Measurements from ENCODE around the gene SIX4. TPM values are rescaled to one million over a fixed set of nuclear protein-coding genes. Genes with fewer than 3 reads are reported as not detected.

SIX4 gene
- total and polyA plus RNA-seq, 2 donors (not counting 1 experiment from before 2014, with no cell fraction given) = 9.1 to 18.3 TPM

GRCh38 chr14:60720962-60721325, 3.2 kb downstream of the SIX4 start:
- Histone ChIP-seq H3K27me3 (ENCODE audit: control insufficient read depth, insufficient read depth, low read length) (no peaks in the 10 kb centered on the region), H3K36me3 (ENCODE audit: control insufficient read depth, insufficient read depth, low read length) (peaks cover 2% of the 10 kb centered on the region), H2AFZ (ENCODE audit: low read length) (no peak overlapping the region), H3K4me3 (replicated peaks in 1 of 4; ENCODE audit: control extremely low read depth in 1 of 4, insufficient read depth in 1 of 4, low read depth in 3 of 4, low read length in 4 of 4) (peak overlapping the region; percentile 67 to 92 (median 80)), H4K20me1 (ENCODE audit: control insufficient read depth, extremely low read depth, insufficient read depth, low read length) (no peaks in the 10 kb centered on the region), H3K9me3 (ENCODE audit: control insufficient read depth, insufficient read depth, low read depth, low read length) (no peaks in the 10 kb centered on the region), H3K27ac (ENCODE audit: insufficient read depth, low read length) (no peak overlapping the region), H3K9ac (ENCODE audit: insufficient read depth, low read length) (no peak overlapping the region), H3K4me2 (ENCODE audit: extremely low read depth, insufficient read depth, low read length) (peak overlapping the region; percentile 70), H3K79me2 (ENCODE audit: control insufficient read depth, insufficient read depth, low read length) (peaks cover 33% of the 10 kb centered on the region), H3K4me1 (ENCODE audit: control insufficient read depth, extremely low read depth, insufficient read depth, low read length) (no peaks in the 10 kb centered on the region)
- TF ChIP-seq CTCF (conservative IDR thresholded peaks at IDR 0.05 in 1 of 2, IDR thresholded peaks at IDR 0.05 in 1 of 2; ENCODE audit: low read depth in 1 of 2, low read length in 2 of 2) = no peak
- no peak for TF ChIP-seq EZH2 (IDR thresholded peaks at IDR 0.05; ENCODE audit: low read length, missing control alignments)
- DNase-seq (ENCODE audit: low read depth in 2 of 2) = no peak

GRCh38 chr14:60720391-60720790, 3.8 kb downstream of the SIX4 start:
- no peak for DNase-seq (ENCODE audit: low read depth in 2 of 2)
- Histone ChIP-seq H3K36me3 (ENCODE audit: control insufficient read depth, insufficient read depth, low read length) (peaks cover 2% of the 10 kb centered on the region), H3K4me3 (replicated peaks in 1 of 4; ENCODE audit: control extremely low read depth in 1 of 4, insufficient read depth in 1 of 4, low read depth in 3 of 4, low read length in 4 of 4) (peak overlapping the region in 2 of 4 experiments; percentile 67 to 92), H3K9ac (ENCODE audit: insufficient read depth, low read length) (no peak overlapping the region), H4K20me1 (ENCODE audit: control insufficient read depth, extremely low read depth, insufficient read depth, low read length) (no peaks in the 10 kb centered on the region), H3K27me3 (ENCODE audit: control insufficient read depth, insufficient read depth, low read length) (no peaks in the 10 kb centered on the region), H3K27ac (ENCODE audit: insufficient read depth, low read length) (no peak overlapping the region), H2AFZ (ENCODE audit: low read length) (no peak overlapping the region), H3K9me3 (ENCODE audit: control insufficient read depth, insufficient read depth, low read depth, low read length) (no peaks in the 10 kb centered on the region), H3K4me2 (ENCODE audit: extremely low read depth, insufficient read depth, low read length) (no peak overlapping the region), H3K4me1 (ENCODE audit: control insufficient read depth, extremely low read depth, insufficient read depth, low read length) (no peaks in the 10 kb centered on the region), H3K79me2 (ENCODE audit: control insufficient read depth, insufficient read depth, low read length) (peaks cover 33% of the 10 kb centered on the region)
- no peak for TF ChIP-seq EZH2 (IDR thresholded peaks at IDR 0.05; ENCODE audit: low read length, missing control alignments)
- no peak for TF ChIP-seq CTCF (conservative IDR thresholded peaks at IDR 0.05 in 1 of 2, IDR thresholded peaks at IDR 0.05 in 1 of 2; ENCODE audit: low read depth in 1 of 2, low read length in 2 of 2)

- no peak overlapping the region for H3K4me2 ChIP-seq (ENCODE audit: extremely low read depth, insufficient read depth, low read length)
- H3K27me3 ChIP-seq (ENCODE audit: control insufficient read depth, insufficient read depth, low read length) = no peaks in the 10 kb centered on the region
- H3K4me1 ChIP-seq (ENCODE audit: control insufficient read depth, extremely low read depth, insufficient read depth, low read length) = no peaks in the 10 kb centered on the region
- H3K9me3 ChIP-seq (ENCODE audit: control insufficient read depth, insufficient read depth, low read depth, low read length) = no peaks in the 10 kb centered on the region
- H3K36me3 ChIP-seq (ENCODE audit: control insufficient read depth, insufficient read depth, low read length) = peaks cover 7% of the 10 kb centered on the region
- peaks cover 2% of the 10 kb centered on the region for H3K79me2 ChIP-seq (ENCODE audit: control insufficient read depth, insufficient read depth, low read length)
- no peak for DNase-seq (ENCODE audit: low read depth in 2 of 2)
- H3K9ac ChIP-seq (ENCODE audit: insufficient read depth, low read length) = no peak overlapping the region
- H3K4me3 ChIP-seq (replicated peaks in 1 of 4; ENCODE audit: control extremely low read depth in 1 of 4, insufficient read depth in 1 of 4, low read depth in 3 of 4, low read length in 4 of 4) = no peak overlapping the region
- TF ChIP-seq CTCF (conservative IDR thresholded peaks at IDR 0.05 in 1 of 2, IDR thresholded peaks at IDR 0.05 in 1 of 2; ENCODE audit: low read depth in 1 of 2, low read length in 2 of 2) (no peak), EZH2 (IDR thresholded peaks at IDR 0.05; ENCODE audit: low read length, missing control alignments) (no peak)
- H2AFZ ChIP-seq (ENCODE audit: low read length) = no peak overlapping the region
- H3K27ac ChIP-seq (ENCODE audit: insufficient read depth, low read length) = no peak overlapping the region
- H4K20me1 ChIP-seq (ENCODE audit: control insufficient read depth, extremely low read depth, insufficient read depth, low read length) = no peaks in the 10 kb centered on the region
Observed at GRCh38 chr14:60713513-60713912, 10.6 kb downstream of the SIX4 start.
